OCI-LY3 (cell line): ENCODE measurements around the gene SPDYE2B.
"Not testable (repeated sequence)": the region's sequence is repeated elsewhere in the genome, so short reads cannot be mapped to it uniquely, and the experiment has no call there.

Experiments
- EZH2phosphoT487 ChIP-seq: fragments of 200-600 bp; shearing (Covaris generic); IDR thresholded peaks from 2 replicates; pipeline ENCODE4 v1.6.1; 2018; ENCODE audit warnings: antibody characterized with exemption, mixed run types, low read depth
- TF ChIP-seq, protein P1 (sequence below): fragments of 200-600, 300-600 bp; sonication (generic); IDR thresholded peaks from 2 replicates; pipeline ENCODE4 v1.5.1; 2014; ENCODE audit warnings: antibody characterized with exemption, low read length, low read depth

DNA sequence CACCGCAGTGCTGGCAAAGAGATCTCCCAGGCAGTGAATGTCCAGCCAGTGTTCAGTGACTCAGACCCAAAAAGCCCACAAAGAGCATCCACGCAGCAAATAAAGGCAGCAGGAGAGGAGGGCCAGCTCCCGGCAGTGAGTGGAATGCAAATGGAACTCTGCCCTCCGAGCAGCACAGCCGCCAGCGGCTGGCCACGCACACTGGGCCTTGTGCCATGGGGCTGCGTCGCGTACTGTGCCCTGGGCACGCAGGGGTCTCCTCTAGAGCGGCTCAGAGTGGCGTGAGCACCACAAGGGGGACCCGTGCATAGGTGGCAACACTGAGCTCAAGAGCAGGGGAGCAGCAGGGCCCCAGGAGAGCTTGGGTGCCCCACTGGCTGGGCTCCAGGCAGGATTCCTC, 17.4 kb downstream of the SPDYE2B start:
- TF ChIP-seq, protein P1, sequence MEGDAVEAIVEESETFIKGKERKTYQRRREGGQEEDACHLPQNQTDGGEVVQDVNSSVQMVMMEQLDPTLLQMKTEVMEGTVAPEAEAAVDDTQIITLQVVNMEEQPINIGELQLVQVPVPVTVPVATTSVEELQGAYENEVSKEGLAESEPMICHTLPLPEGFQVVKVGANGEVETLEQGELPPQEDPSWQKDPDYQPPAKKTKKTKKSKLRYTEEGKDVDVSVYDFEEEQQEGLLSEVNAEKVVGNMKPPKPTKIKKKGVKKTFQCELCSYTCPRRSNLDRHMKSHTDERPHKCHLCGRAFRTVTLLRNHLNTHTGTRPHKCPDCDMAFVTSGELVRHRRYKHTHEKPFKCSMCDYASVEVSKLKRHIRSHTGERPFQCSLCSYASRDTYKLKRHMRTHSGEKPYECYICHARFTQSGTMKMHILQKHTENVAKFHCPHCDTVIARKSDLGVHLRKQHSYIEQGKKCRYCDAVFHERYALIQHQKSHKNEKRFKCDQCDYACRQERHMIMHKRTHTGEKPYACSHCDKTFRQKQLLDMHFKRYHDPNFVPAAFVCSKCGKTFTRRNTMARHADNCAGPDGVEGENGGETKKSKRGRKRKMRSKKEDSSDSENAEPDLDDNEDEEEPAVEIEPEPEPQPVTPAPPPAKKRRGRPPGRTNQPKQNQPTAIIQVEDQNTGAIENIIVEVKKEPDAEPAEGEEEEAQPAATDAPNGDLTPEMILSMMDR: not testable (repeated sequence)
- not testable (repeated sequence) for TF ChIP-seq EZH2phosphoT487
